Effector memory CD8-positive, alpha-beta T cell (primary cell): ENCODE results near the gene ITCH.
A peak's percentile ranks its signal among the peaks of the same experiment; 100 is the strongest.

ENCODE experiments used
- ATAC-seq: fragments of 150-1000 bp; cut with Tn5 transposase; replicated peaks from 2 replicates; pipeline ENCODE4 v1.10.0; 2021; ENCODE audit warnings: mild to moderate bottlenecking, moderate library complexity
- DNase-seq, 3 experiments: peaks; one replicate each; pipeline ENCODE4 v3.0.0; 2021
- H3K27ac Mint-ChIP-seq, 2 donors: one replicate each; pipeline ENCODE4 v1.8.0; 2022; ENCODE audit warnings: mild to moderate bottlenecking in 2 of 2, mixed read lengths in 2 of 2, moderate library complexity in 2 of 2
- H3K27me3 Mint-ChIP-seq, 2 donors: one replicate each; pipeline ENCODE4 v1.8.0; 2022; ENCODE audit warnings: mixed read lengths in 2 of 2
- H3K36me3 Mint-ChIP-seq: one replicate; pipeline ENCODE4 v1.8.0; 2022; ENCODE audit warnings: mild to moderate bottlenecking, moderate library complexity, mixed read lengths; ENCODE audit not compliant: insufficient read depth
- H3K4me1 Mint-ChIP-seq, 2 donors: one replicate each; pipeline ENCODE4 v1.8.0; 2022; ENCODE audit warnings: low read depth in 2 of 2, mixed read lengths in 2 of 2
- H3K4me3 Mint-ChIP-seq, 2 donors: one replicate each; pipeline ENCODE4 v1.8.0; 2022; ENCODE audit warnings: mild to moderate bottlenecking in 2 of 2, mixed read lengths in 2 of 2, moderate library complexity in 2 of 2
- H3K9me3 Mint-ChIP-seq, 2 donors: one replicate each; pipeline ENCODE4 v1.8.0; 2022; ENCODE audit warnings: mixed read lengths in 2 of 2

Gene ITCH

GRCh38 chr20:34524426-34524825 is 161.4 kb downstream of the ITCH start:
- H3K4me3 Mint-ChIP-seq, result no peak overlapping the region
- no peak for DNase-seq
- no peaks in the 10 kb centered on the region for H3K27me3 Mint-ChIP-seq
- no peak for ATAC-seq
- peak overlapping the region in 1 of 2 donors; percentile 38 for H3K27ac Mint-ChIP-seq
- peaks cover 23 to 26% of the 10 kb centered on the region in 2 donors for H3K4me1 Mint-ChIP-seq
- H3K9me3 Mint-ChIP-seq, result no peaks in the 10 kb centered on the region
- H3K36me3 Mint-ChIP-seq, result peaks cover 48% of the 10 kb centered on the region

- no peak overlapping the region for H3K4me3 Mint-ChIP-seq
- H3K36me3 Mint-ChIP-seq, result peaks cover 46% of the 10 kb centered on the region
- peaks cover 24 to 26% of the 10 kb centered on the region in 2 donors for H3K4me1 Mint-ChIP-seq
- no peaks in the 10 kb centered on the region for H3K27me3 Mint-ChIP-seq
- H3K27ac Mint-ChIP-seq, result peak overlapping the region; percentile 26 to 38
- ATAC-seq (no peak), DNase-seq (no peak)
- no peaks in the 10 kb centered on the region for H3K9me3 Mint-ChIP-seq
Observed at GRCh38 chr20:34525342-34525708, 162.3 kb downstream of the ITCH start.

GRCh38 chr20:34525709-34526416 is 162.8 kb downstream of the ITCH start:
- Mint-ChIP-seq H3K36me3 (peaks cover 46% of the 10 kb centered on the region), H3K4me3 (no peak overlapping the region), H3K27me3 (no peaks in the 10 kb centered on the region), H3K9me3 (no peaks in the 10 kb centered on the region), H3K4me1 (peaks cover 29 to 30% of the 10 kb centered on the region in 2 donors), H3K27ac (peak overlapping the region; percentile 26 to 35)
- ATAC-seq, result no peak
- no peak for DNase-seq

- peak overlapping the region; percentile 5 to 26 for H3K27ac Mint-ChIP-seq
- DNase-seq, result no peak
- H3K9me3 Mint-ChIP-seq, result no peaks in the 10 kb centered on the region
- H3K27me3 Mint-ChIP-seq, result no peaks in the 10 kb centered on the region
- H3K4me3 Mint-ChIP-seq, result no peak overlapping the region
- ATAC-seq, result no peak
- H3K4me1 Mint-ChIP-seq, result peaks cover 28 to 36% of the 10 kb centered on the region in 2 donors
- H3K36me3 Mint-ChIP-seq, result peaks cover 46% of the 10 kb centered on the region
Observed at GRCh38 chr20:34526466-34526865, 163.4 kb downstream of the ITCH start.

- DNase-seq (no peak), ATAC-seq (no peak)
- no peaks in the 10 kb centered on the region for H3K27me3 Mint-ChIP-seq
- H3K27ac Mint-ChIP-seq, result peak overlapping the region in 1 of 2 donors; percentile 5
- H3K9me3 Mint-ChIP-seq, result no peaks in the 10 kb centered on the region
- no peak overlapping the region for H3K4me3 Mint-ChIP-seq
- peaks cover 29 to 39% of the 10 kb centered on the region in 2 donors for H3K4me1 Mint-ChIP-seq
- H3K36me3 Mint-ChIP-seq, result peaks cover 46% of the 10 kb centered on the region
Observed at GRCh38 chr20:34527016-34527415, 163.9 kb downstream of the ITCH start.

- H3K4me1 Mint-ChIP-seq, result peaks cover 16 to 22% of the 10 kb centered on the region in 2 donors
- no peak for DNase-seq
- ATAC-seq, result no peak
- H3K27me3 Mint-ChIP-seq, result no peaks in the 10 kb centered on the region
- peak overlapping the region; percentile 28 to 53 for H3K27ac Mint-ChIP-seq
- peak overlapping the region in 1 of 2 donors; percentile 25 for H3K4me3 Mint-ChIP-seq
- H3K36me3 Mint-ChIP-seq, result peaks cover 46% of the 10 kb centered on the region
- H3K9me3 Mint-ChIP-seq, result no peaks in the 10 kb centered on the region
Observed at GRCh38 chr20:34528921-34529297, 165.8 kb downstream of the ITCH start.

- Mint-ChIP-seq H3K36me3 (peaks cover 54% of the 10 kb centered on the region), H3K27ac (peak overlapping the region; percentile 46 to 53), H3K4me3 (no peak overlapping the region), H3K9me3 (no peaks in the 10 kb centered on the region), H3K4me1 (peaks cover 17 to 19% of the 10 kb centered on the region in 2 donors), H3K27me3 (no peaks in the 10 kb centered on the region)
- DNase-seq, result no peak
- no peak for ATAC-seq
Observed at GRCh38 chr20:34529742-34530141, 166.7 kb downstream of the ITCH start.

- ATAC-seq (no peak), DNase-seq (no peak)
- H3K4me3 Mint-ChIP-seq, result no peak overlapping the region
- H3K27ac Mint-ChIP-seq, result peak overlapping the region; percentile 46 to 65
- H3K27me3 Mint-ChIP-seq, result no peaks in the 10 kb centered on the region
- peaks cover 60% of the 10 kb centered on the region for H3K36me3 Mint-ChIP-seq
- peaks cover 17% of the 10 kb centered on the region in 2 donors for H3K4me1 Mint-ChIP-seq
- no peaks in the 10 kb centered on the region for H3K9me3 Mint-ChIP-seq
Observed at GRCh38 chr20:34530342-34530741, 167.3 kb downstream of the ITCH start.

GRCh38 chr20:34531608-34532265 is 168.7 kb downstream of the ITCH start:
- Mint-ChIP-seq H3K9me3 (no peaks in the 10 kb centered on the region), H3K4me1 (peaks cover 14 to 21% of the 10 kb centered on the region in 2 donors), H3K27me3 (no peaks in the 10 kb centered on the region), H3K4me3 (no peak overlapping the region), H3K36me3 (peaks cover 59% of the 10 kb centered on the region), H3K27ac (peak overlapping the region in 1 of 2 donors; percentile 5)
- DNase-seq (no peak), ATAC-seq (no peak)

GRCh38 chr20:34532320-34532719 is 169.2 kb downstream of the ITCH start:
- DNase-seq (no peak), ATAC-seq (no peak)
- Mint-ChIP-seq H3K9me3 (no peaks in the 10 kb centered on the region), H3K27me3 (no peaks in the 10 kb centered on the region), H3K27ac (no peak overlapping the region), H3K36me3 (peaks cover 59% of the 10 kb centered on the region), H3K4me3 (no peak overlapping the region), H3K4me1 (peaks cover 14 to 21% of the 10 kb centered on the region in 2 donors)

GRCh38 chr20:34532756-34533155 is 169.7 kb downstream of the ITCH start:
- H3K27me3 Mint-ChIP-seq, result no peaks in the 10 kb centered on the region

GRCh38 chr20:34534391-34535165 is 171.5 kb downstream of the ITCH start:
- ATAC-seq, result no peak
- no peak for DNase-seq
- peak overlapping the region in 1 of 2 donors; percentile 62 for H3K27ac Mint-ChIP-seq
- peaks cover 49% of the 10 kb centered on the region for H3K36me3 Mint-ChIP-seq
- no peaks in the 10 kb centered on the region for H3K27me3 Mint-ChIP-seq
- H3K4me1 Mint-ChIP-seq, result peaks cover 16 to 21% of the 10 kb centered on the region in 2 donors
- H3K4me3 Mint-ChIP-seq, result no peak overlapping the region
- no peaks in the 10 kb centered on the region for H3K9me3 Mint-ChIP-seq

More at GRCh38 chr20:34532756-34533155, 169.7 kb downstream of the ITCH start:
- DNase-seq (no peak), ATAC-seq (no peak)
- Mint-ChIP-seq H3K36me3 (peaks cover 57% of the 10 kb centered on the region), H3K4me1 (peaks cover 14 to 21% of the 10 kb centered on the region in 2 donors), H3K4me3 (no peak overlapping the region), H3K9me3 (no peaks in the 10 kb centered on the region), H3K27ac (no peak overlapping the region)

GRCh38 chr20:34535301-34535840 is 172.3 kb downstream of the ITCH start:
- H3K4me3 Mint-ChIP-seq, result no peak overlapping the region
- no peak for ATAC-seq

More at GRCh38 chr20:34535301-34535840, 172.3 kb downstream of the ITCH start:
- Mint-ChIP-seq H3K9me3 (no peaks in the 10 kb centered on the region), H3K27me3 (no peaks in the 10 kb centered on the region), H3K27ac (peak overlapping the region in 1 of 2 donors; percentile 65), H3K4me1 (peaks cover 14 to 22% of the 10 kb centered on the region in 2 donors), H3K36me3 (peaks cover 54% of the 10 kb centered on the region)
- no peak for DNase-seq
